HEK293 (cell line): ENCODE results near the gene HSPA2.

ENCODE experiments used
- AEBP2 ChIP-seq: fragments of 450-650 bp; formaldehyde crosslinking; IDR thresholded peaks from 2 replicates; pipeline ENCODE4 v1.5.1; 2016; ENCODE audit warnings: missing biosample characterization, missing genetic modification characterization, borderline replicate concordance
- CTCF ChIP-seq: fragments of 450-650 bp; formaldehyde crosslinking; IDR thresholded peaks from 2 replicates; pipeline ENCODE4 v1.5.1; 2016; ENCODE audit warnings: missing biosample characterization, missing genetic modification characterization
- SP3 ChIP-seq: fragments of 450-650 bp; formaldehyde crosslinking; IDR thresholded peaks from 2 replicates; pipeline ENCODE4 v1.5.1; 2016; ENCODE audit warnings: missing biosample characterization, missing genetic modification characterization
- ZNF114 ChIP-seq: fragments of 450-650 bp; formaldehyde crosslinking; IDR thresholded peaks from 2 replicates; pipeline ENCODE4 v1.5.0; 2017; ENCODE audit warnings: missing biosample characterization, missing genetic modification characterization
- ZNF274 ChIP-seq, 2 experiments: fragments of 200-500 bp in 1 of 2; fragments of 450-650 bp in 1 of 2; sonication (Bioruptor generic) in 1 of 2; formaldehyde crosslinking in 1 of 2; IDR thresholded peaks; 2 replicates each; pipeline versions ENCODE4 v1.5.1 to v1.6.1; 2014 to 2016; ENCODE audit warnings: borderline replicate concordance in 1 of 2, inconsistent platforms in 1 of 2, low read length in 1 of 2, missing biosample characterization in 1 of 2, missing genetic modification characterization in 1 of 2
- ZNF596 ChIP-seq: fragments of 450-650 bp; IDR thresholded peaks from 2 replicates; pipeline ENCODE4 v1.5.0; 2018; ENCODE audit warnings: missing biosample characterization, mild to moderate bottlenecking, missing genetic modification characterization, moderate library complexity

- TF ChIP-seq AEBP2 (no peak), ZNF596 (tag by site-specific recombination) (no peak), ZNF274 (IDR thresholded peaks at IDR 0.05; ENCODE audit: low read length) (no peak), ZNF274 (tag by site-specific recombination; IDR thresholded peaks at IDR 0.05; ENCODE audit: borderline replicate concordance) (no peak), SP3 (tag by site-specific recombination) (no peak), CTCF (tag by site-specific recombination) (no peak), ZNF114 (no peak)
These were observed 51.3 kb downstream of the HSPA2 start for GRCh38 chr14:64591809-64592208.
